Activated CD8-positive, alpha-beta memory T cell treated with anti-CD3 and anti-CD28 coated beads, Interleukin-2, amount 50 U/mL, for 48 hours (primary cell): ENCODE data around the gene BHLHE23.
"Not testable (repeated sequence)": the region's sequence is repeated elsewhere in the genome, so short reads cannot be mapped to it uniquely, and the experiment has no call there.

Experiments used
- DNase-seq: peaks from one replicate; pipeline ENCODE4 v3.0.0-alpha.2; 2020

The BHLHE23 gene

DNA sequence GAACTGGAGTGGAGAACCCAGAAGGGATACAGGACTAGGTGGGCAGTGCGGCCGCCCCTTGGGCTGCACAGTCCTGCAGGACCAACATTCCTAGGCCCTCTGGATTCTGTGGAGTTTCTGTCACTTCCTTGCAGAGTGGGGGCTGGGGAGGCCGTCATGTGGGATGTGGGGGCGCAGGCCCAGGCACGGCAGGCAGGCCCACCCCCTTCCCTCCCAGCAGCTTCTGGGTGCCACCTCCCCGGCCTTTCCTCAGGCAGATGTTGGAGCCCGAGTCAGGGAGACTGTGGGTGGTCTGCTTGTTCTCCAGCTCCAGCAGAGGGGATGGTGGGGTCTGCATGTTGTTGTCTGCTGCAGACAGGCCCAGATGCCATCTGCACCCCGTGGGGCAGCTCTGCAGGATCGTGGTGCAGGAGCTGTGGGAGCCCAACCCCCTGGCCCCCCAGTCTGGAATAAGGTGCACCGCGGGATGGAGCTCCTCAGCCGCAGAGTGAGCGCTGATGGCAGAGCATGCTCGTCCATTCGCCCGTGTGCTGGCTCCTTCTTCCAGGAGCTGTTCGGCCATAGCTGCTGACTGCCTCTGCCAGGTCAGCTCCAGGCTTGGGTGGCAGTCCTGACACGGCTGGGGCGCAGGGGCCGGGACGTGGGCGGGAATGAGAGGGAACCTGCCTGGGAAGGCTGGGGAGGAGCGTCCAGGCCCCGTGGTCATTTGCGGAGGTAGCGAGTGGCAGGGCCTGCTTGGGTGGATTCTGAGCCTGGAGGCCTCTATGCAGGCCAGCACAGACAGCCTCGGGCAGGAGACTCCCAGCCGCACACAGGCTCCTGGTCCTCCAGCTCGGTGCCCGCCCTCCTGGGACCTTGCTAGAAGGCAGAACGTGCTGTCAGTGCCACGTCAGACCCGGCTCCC is 36.2 kb downstream of the BHLHE23 start:
- DNase-seq = no peak

DNA sequence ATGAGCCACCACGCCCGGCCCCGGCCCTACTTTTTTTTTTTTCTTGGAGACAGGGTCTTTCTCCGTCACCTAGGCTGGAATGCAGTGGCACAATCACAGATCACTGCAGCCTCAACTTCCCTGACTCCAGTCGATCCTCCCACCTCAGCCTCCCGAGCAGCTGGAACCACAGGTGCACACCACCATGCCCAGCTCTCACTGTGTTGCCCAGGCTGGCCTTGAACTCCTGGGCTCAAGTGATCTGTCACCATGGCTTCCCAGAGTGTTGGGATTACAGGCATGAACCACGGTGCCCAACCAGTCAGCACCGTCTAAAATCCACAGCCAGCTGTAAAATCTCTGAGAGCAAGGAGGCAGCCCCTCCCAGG is 36.8 kb downstream of the BHLHE23 start:
- no peak for DNase-seq

DNA sequence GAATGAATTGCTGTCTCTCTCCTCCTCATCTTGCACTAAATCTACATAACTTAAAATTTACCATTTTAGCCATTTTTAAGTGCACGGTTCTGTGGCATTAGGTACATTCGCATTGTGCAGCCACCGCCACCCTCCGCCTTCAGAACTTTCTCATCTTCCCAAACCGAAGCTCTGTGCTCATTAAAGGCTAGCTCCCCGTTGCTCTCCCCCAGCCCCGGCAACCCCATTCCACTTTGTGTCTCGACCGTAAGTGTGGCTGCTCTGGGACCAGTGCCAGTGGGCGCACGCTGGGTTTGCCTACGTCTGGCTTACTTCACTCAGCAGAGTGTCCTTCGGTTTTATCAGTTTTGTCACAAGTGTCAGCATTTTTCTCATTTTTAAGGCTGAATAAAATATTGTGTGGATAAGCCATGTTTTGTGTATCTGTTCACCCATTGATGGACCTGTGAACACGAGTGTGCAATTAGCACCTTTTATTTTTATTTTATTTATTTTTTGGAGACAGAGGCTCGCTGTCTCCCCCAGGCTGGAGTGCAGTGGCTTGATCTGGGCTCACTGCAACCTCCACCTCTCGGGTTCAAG is 37.5 kb downstream of the BHLHE23 start:
- DNase-seq = no peak

DNA sequence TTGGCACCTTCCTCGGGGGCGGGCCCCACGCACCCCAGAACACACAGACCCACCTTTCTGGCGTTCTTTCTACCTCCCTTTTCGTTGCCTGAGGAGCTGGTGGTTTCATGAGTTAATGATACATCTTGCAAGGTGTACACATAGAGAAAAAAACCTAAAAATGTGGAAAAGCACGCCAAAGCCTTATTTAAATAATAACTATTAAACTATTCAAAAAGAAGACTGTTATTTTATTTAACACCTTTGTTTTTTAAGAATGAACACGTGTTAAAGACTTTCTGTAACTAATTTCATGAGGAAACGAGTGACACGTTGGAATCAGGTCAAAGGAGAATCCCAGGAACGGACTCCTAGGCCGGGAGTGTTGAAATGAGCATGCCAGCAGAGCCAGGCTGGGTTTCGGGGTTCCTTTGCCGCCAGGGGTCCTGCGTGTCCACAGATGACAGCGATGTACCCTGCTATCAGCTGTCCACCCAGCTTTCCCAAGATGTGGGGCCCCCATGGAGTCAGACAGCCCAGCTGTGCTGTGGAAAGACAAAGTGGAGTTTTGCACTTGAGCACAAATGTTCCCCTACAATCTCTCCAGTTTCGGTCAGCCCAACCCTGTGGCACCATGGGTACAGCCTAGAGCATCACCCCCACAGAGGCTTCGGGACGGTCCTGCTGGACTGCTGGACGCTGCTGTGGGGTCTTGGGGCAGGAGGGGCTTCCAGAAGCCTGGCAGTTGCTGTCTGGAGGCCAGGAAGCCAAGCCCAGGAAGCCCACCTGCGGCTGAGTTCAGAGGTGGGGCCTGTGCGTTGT is 38.2 kb downstream of the BHLHE23 start:
- DNase-seq = no peak

DNA sequence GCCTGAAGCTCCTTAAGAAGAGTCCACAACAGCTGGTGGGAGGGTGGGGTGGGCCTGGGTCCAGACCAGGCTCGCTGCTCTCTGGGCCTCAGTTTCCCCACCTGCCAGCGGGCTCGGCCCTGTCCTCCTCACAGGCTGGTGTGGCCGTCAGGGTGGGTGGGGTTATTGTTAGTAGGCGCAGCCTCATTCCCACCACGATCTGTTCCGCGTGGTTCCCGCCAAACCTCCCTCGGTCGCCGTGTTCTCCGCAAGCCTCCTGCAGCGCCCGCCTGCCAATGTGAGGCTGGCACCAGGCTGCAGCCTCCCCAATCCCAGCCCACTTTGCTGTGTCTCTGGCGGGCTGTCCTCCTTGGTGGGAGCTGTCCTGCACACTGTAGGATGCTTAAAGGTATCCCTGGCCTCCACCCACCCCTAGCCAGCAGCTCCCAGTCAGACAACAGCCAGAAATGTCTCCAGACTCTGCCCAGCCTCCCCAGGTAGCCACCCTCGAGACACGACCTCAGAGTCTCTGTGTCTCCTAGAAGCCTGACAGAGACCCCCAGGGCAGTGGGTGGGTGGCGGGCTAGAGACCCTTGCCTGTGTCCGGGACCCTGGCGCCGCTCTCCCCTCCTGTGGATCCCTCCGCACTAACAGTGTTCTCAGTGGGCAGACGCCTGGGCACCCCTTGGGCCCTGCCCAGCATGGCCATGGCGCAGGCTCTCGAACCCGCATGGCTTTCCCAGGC is 39.0 kb downstream of the BHLHE23 start:
- DNase-seq = no peak

DNA sequence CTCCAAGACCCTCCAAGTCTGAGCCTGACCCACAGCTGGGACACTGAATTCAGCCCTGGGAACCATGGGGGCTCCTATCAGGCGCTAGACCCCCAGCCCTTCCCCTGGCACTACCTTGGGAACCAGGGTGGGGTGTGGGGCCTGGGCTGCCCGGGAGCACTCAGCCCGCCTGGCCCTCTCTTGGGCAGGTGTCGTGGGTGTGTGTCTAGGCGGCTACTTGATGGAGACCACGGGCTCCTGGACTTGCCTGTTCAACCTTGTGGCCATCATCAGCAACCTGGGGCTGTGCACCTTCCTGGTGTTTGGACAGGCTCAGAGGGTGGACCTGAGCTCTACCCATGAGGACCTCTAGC is 39.6 kb downstream of the BHLHE23 start:
- DNase-seq = no peak

DNA sequence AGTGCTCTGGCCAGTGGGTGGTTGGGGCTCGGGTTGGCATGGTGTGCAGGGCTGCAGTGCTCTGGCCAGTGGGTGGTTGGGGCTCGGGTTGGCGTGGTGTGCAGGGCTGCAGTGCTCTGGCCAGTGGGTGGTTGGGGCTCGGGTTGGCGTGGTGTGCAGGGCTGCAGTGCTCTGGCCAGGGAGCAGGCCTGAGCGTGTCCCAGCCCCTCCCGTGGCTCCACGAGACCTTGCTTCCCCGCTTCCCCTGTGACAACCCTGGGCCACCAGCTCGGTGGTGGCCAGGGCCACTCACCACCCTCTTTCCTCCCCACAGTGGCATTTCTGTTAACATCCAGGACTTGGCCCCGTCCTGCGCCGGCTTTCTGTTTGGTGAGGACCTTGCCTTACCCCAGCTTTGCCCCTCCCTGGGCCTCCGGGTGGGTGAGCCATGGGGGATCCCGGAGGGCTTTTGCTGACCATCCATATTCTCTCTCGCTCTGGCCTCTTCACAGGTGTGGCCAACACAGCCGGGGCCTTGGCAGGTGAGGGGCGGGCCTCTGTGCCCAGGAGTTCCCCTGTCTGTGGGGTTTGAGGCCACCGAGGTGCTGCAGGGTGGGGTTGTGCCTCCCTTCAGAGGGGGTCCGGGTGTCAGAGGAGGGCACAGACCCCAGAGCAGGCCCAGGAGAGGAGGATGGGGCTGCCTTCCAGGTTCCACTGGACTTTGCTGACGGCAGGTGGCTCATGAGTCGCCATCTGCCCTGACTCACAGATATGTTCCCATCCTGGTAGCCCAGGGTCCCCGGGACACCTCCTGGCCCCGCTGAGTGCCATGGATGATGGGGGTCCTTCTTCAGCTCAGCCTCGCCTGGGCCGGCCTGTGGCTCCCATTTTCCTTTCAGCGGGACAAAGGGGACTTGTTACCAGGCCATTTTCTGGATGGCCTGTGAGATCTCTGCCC is 40.3 kb downstream of the BHLHE23 start:
- no peak for DNase-seq

DNA sequence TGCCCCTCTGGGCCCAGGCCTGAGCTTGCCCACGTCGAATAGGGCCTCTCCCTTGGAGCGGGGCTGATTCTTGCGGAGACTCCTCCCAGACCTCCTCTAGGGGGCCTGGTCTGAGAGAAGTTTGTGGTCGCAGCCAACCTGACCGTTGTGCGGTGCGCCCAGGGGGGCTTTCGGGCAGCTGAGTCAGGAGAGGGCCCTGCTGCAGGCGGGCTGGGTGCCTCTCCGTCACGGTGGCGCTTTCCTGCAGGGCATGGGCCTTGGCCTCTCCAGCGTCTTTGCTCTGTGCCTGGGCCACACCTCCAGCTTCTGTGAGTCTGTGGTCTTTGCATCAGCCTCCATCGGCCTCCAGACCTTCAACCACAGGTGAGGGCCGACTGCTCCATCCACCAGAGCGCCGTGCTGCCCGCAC is 41.4 kb downstream of the BHLHE23 start:
- no peak for DNase-seq

DNA sequence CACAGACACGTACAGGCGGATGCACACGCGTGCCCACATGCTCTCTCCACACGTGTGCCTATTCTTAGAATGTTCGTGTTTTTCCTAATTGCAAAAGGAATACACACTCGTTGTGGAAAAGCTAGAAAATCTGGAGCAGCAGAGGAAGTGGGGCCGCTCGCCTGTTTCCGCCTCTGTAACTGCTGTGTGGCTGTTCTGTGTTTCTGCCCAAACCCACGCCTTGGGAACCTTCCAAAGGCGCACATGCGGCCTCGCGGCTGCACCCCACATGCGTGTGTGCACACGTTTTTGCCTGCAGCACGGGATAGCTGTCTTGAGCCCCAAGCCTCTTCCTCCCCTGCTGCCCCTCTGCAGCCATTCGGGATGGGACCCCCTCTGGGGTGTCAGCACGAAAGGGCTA is 42.1 kb downstream of the BHLHE23 start:
- no peak for DNase-seq

DNA sequence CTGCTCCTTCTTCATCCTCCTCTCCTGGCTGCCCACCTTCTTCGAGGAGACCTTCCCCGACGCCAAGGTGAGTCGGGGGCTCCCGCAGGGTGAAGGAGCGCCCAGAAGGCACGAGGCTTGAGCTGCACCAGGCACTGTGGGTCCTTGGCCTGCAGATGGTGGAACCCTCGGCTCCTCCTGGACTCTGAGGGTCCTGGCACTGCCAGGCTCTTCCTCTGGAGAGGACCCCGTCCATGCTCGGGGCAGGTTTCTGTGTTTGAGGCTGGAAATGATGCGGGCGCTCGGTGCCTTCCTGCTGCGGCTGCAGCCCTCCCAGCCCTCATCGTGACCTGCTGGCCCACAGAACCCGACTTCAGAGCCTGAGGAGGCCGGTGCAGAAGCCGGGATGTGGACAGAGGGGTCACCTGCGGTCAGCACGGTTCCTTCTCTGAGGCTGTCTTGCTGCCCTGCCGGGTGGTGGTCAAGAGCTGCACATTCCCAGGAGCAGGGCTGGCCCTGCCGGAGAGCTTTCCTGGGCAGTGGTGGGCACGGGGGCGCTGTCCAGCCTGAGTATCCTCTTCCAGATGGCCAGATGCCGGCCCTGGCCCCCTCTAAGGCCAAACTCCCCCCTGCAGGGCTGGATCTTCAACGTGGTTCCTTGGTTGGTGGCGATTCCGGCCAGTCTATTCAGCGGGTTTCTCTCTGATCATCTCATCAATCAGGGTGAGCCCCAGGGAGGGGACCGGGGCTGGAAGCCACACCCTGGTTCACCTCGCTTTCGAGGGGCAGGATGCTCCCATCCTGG is 43.0 kb downstream of the BHLHE23 start:
- no peak for DNase-seq

DNA sequence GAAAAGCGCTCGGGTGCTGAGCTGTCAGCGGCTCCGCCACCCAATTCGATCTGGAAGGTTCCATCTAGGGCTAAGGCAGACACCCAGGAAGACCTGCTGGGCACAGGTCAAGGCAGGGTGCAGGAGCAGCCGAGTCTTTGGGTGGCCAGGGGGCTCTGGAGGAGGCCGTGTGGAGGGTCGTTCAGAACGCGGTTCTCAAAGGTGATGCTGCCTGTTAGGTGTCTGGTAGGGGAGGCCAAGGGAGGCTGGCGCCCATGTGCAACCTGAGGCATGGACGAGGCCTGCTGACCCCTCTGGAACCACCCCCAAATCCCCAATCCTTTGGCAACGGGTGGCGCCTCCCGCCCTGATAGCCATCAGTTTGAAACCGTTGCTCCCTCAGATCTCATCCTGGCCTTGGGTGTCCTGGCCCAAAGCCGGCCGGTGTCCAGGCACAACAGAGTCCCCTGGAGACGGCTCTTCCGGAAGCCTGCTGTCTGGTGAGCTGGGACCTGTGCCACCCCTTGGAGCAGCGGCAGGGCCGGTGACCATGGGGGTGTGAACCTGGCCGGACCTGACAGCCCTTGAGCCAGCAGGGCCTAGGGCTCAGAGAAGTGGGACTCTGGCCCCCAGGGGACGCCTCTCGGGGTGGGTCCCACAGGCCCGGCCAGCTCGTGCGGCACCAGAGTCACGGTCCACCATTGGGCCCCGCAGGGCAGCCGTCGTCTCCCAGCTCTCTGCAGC is 43.7 kb downstream of the BHLHE23 start:
- no peak for DNase-seq

DNA sequence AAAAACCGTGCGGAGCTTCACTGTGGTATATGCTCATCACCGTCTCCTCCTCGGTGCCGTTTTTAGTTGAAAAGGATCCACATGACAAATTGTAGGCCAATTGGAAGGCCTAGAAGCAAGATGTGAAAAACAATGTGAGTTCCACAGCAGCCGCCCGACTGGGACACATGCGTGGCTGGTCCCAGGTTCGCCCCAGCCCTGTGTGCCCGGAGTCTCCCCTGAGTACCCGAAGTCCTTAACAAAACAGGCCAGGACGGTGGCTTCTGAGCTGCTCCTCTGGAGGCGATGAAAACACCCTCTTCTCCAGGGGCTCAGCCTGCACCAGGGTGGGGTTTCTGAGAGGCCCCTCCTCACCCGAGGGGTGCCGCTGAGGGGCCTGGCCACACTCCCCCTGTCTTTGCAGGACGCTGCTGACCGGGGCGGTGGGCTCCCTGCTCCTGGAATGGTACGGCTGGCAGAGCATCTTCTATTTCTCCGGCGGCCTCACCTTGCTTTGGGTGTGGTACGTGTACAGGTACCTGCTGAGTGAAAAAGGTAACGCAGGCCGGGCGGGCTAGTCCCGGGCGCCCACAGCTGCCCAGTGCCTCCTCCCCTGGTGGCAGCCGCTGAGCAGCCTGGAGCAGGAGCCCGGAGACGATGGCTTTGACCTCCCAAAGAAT is 44.4 kb downstream of the BHLHE23 start:
- DNase-seq = no peak

DNA sequence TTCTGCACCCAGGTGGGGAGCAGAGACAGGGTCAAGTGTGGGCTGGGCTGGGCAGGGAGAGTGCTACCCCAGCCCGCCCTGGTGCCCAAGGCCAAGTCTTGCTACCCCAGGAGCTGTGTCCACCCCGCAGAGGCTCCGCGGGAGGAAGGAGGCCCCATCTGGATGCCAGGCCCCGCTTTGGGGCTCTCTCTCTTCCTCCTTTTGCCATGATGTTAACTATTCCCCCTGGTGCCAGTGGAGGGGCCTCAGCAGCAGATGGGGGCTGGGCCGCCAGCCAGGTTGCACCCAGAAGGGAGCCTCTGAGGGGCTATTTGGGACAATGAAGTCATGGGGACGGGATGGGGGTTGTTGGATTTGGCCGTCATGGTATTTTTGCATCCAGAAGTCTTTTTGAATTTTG is 45.0 kb downstream of the BHLHE23 start:
- DNase-seq = no peak

DNA sequence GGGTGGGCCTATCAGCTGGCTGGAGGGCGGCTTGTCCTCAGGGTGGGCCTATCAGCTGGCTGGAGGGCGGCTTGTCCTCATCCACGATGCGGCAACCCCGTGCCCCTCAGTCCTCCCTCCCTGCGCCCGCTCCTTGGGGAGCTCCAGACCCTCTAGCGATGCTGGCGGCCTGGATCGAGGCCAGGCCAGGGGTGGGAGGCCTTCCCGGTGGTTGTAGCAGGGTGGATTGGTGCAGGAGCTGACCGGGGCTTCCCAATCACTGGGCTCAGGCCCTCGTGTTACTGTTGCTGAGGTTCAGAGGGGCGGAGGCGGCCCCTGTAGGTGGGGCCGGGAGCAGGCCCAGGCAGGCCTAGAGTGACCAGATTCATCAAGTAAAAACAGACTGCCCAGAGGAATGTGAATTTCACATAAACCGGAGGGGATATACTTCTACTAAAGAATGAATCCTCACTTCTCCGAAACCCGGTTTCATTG is 45.4 kb downstream of the BHLHE23 start:
- DNase-seq = no peak

DNA sequence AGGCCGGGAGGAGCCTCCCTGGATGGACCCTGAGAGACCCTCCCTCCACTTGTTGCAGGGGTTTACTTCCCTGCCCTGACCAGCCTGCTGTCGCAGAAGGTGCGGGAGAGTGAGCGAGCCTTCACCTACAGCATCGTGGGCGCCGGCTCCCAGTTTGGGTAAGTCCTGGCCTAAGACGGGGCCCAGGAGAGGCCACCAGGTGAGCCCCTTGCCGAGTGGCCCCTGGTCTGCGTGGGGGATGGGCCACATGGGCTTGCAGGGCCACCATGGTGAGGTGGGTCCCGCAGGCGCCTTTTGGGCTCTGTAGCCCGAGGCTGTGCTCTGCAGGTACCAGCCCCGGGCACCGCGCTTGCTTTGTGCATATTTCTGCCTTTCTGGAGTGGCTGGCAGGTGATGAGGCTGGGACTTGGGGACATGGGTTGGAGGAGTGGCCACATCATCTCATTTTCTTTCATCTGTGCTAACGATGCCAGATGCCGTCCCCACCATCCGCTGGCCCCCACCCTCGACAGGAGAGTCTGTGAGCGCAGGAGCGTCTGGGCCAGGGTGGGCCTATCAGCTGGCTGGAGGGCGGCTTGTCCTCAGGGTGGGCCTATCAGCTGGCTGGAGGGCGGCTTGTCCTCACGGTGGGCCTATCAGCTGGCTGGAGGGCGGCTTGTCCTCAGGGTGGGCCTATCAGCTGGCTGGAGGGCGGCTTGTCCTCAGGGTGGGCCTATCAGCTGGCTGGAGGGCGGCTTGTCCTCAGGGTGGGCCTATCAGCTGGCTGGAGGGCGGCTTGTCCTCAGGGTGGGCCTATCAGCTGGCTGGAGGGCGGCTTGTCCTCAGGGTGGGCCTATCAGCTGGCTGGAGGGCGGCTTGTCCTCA is 46.1 kb downstream of the BHLHE23 start:
- DNase-seq = not testable (repeated sequence)

DNA sequence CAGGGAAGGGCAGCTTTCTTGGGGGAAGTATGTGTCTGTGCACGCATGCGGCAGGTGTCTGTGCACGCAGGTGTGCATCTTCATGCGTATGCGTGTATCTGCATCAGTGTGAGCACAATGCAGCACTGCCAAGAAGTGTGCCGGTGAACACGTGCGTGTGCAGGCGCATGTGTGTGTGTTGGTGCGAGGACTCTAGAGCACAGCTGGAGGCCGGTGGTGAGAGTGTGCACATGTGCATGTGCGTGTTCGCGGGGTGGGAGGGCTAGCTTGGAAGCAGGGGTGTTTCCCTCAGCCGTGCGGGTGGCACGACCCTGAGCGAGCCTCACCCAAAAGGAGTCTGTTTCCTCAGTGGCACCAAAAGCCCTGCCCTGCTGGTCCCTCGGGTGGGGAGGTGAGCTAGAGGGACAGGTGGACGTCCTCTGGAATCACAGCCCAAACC is 46.7 kb downstream of the BHLHE23 start:
- no peak for DNase-seq

DNA sequence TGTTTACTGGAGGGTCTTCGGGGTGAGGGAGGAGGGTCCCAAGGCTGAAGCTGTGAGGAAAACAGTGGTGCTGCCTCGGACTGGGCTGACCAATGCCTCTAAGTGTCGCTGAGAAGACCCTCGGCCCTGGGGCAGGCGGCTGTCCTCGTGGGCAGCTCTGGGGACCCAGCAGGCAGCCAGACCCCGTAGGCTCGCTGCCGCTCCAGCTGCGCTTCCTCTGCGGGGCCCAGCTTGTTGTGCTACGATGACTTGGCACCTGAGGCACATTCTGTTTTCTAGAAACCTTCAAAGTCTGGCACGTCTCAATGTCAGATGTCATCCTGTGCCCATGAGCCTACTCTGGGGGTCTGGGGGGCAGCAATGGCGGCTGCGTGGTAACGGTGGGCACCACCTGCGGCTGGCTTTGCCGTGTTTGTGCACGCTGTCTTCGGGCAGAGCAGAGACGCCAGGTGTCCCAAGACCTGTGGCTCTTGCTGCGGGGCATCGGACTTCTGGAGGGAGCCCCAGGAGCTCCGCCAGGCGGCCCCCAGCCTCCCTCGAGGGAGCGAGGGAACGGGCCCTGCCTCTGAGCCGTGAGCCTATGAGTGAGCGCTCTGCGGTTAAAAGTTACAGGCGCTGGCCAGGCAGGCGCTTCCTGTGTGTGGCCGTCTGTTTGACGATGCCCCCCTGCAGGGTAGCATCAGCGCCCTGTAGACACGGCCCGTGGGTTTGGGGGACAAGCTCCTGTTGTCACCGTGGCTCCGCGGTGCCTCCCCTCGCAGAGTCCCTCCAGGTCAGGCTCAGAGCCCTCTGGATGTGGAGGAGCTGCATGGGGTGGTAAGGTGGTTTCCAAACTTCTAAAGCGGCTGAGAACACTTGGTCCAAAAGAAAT is 47.4 kb downstream of the BHLHE23 start:
- DNase-seq = no peak
